Measurements from ENCODE around the gene NPR2. TPM values are rescaled to one million over a fixed set of nuclear protein-coding genes. Genes with fewer than 3 reads are reported as not detected.

Gene NPR2
- total RNA-seq, 4 donors from 2014 or later = 5.1 to 9.3 (median 8.1) TPM

- Histone ChIP-seq H3K4me1 (peaks cover 22 to 32% of the 10 kb centered on the region in 2 donors), H3K27ac (peak within 1 kb of the TSS; percentile 95 to 99 (median 97)), H3K4me3 (replicated peaks in 1 of 3) (peak within 1 kb of the TSS; percentile 73 to 99 (median 93)), H3K36me3 (no peaks in the 10 kb centered on the region), H3K9me3 (no peaks in the 10 kb centered on the region), H3K27me3 (no peaks in the 10 kb centered on the region)
- DNase-seq = peak; percentile 99 to 100
- intact Hi-C loops (cut with DNase I) = no loop called here
- TF ChIP-seq CTCF (IDR thresholded peaks at IDR 0.05) (no peak), POLR2A (IDR thresholded peaks at IDR 0.05) (peak; percentile 6 to 93)
- WGBS, 2 donors = 0% methylated on average over 18 to 28 of the region's 52 CpGs
Measured at GRCh38 chr9:35814841-35815543, 23.6 kb downstream of the NPR2 start, which contains the start of gene HINT2. HINT2 (minus strand) TSS chr9:35815042; CDS start chr9:35814979, 63 bp downstream.

GRCh38 chr9:35816708-35817107 is 25.3 kb downstream of the NPR2 start:
- DNase-seq = no peak
- peaks cover 17 to 24% of the 10 kb centered on the region in 2 donors for H3K4me1 ChIP-seq
- H3K27me3 ChIP-seq = no peaks in the 10 kb centered on the region
- H3K36me3 ChIP-seq = no peaks in the 10 kb centered on the region
- WGBS, 2 donors = 71 to 77% methylated on average over 1 of the region's 1 CpG
- H3K4me3 ChIP-seq (replicated peaks in 1 of 3) = no peak overlapping the region
- intact Hi-C loops (cut with DNase I) = no loop called here
- no peak for TF ChIP-seq POLR2A (IDR thresholded peaks at IDR 0.05)
- TF ChIP-seq CTCF (IDR thresholded peaks at IDR 0.05) = no peak
- H3K9me3 ChIP-seq = no peaks in the 10 kb centered on the region
- H3K27ac ChIP-seq = no peak overlapping the region

- TF ChIP-seq CTCF (IDR thresholded peaks at IDR 0.05) (no peak), POLR2A (IDR thresholded peaks at IDR 0.05) (no peak)
- peaks cover 8 to 11% of the 10 kb centered on the region in 2 donors for H3K4me1 ChIP-seq
- no peaks in the 10 kb centered on the region for H3K27me3 ChIP-seq
- H3K9me3 ChIP-seq = no peaks in the 10 kb centered on the region
- intact Hi-C loops (cut with DNase I) = no loop called here
- DNase-seq = no peak
- H3K4me3 ChIP-seq (replicated peaks in 1 of 3) = no peak overlapping the region
- no peaks in the 10 kb centered on the region for H3K36me3 ChIP-seq
- 86 to 94% methylated on average over 3 of the region's 3 CpGs for WGBS, 2 donors
- no peak overlapping the region for H3K27ac ChIP-seq
Measured at GRCh38 chr9:35818341-35818740, 26.9 kb downstream of the NPR2 start.

DNA sequence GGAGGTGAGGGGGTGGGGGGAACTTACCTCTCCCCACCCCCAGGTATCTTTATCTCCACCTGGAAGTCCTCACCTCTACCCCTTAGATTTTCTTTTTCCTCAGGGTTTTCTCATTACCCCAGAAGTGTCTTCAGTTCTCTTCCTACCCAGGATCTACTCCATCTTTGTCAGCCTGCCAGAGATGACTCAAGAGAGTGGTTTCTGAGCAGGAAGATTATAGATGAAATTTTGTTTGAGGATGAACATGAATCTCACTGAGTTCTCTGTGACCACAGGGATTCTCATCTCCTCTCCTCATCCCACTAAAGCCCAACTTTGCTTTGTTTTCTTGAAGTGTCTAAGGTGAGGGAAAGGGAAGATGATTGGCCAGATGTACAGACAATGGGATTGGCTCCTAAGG is 28.7 kb downstream of the NPR2 start:
- H3K27me3 ChIP-seq = no peaks in the 10 kb centered on the region
- DNase-seq = no peak
- no peaks in the 10 kb centered on the region for H3K36me3 ChIP-seq
- no peaks in the 10 kb centered on the region for H3K9me3 ChIP-seq
- TF ChIP-seq CTCF (IDR thresholded peaks at IDR 0.05) = no peak
- no peak for TF ChIP-seq POLR2A (IDR thresholded peaks at IDR 0.05)
- H3K4me3 ChIP-seq (replicated peaks in 1 of 3) = no peak overlapping the region
- intact Hi-C loops (cut with DNase I) = loop anchor here (5.0 to 10.0 kb wide), 2 partner anchors 75 to 173 kb away; partner anchors contain the start of genes GBA2 and RGP1
- H3K4me1 ChIP-seq = no peaks in the 10 kb centered on the region
- H3K27ac ChIP-seq = no peak overlapping the region

DNA sequence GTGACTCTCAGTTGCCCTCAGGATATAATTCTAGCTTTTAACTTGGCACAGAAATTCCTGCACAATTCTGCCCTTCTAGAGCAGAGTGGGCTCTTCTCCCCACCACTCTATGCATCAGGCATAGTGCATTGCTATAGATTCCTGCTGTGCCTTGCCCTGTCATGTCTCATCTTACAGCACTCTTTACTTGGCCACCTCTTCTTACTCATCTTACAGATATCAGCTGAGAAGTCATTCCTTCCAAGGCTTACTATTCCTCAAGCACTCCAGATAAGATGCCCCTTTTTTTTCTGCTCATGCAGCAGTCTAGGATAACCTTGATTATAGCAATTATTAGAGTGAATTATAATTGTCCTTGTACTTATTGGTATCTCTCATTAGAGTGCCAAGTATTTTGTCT is 31.5 kb downstream of the NPR2 start:
- intact Hi-C loops (cut with DNase I) = loop anchor here (5.0 to 10.0 kb wide), 2 partner anchors 78 to 176 kb away; partner anchors contain the start of genes GBA2 and RGP1
- Histone ChIP-seq H3K36me3 (no peaks in the 10 kb centered on the region), H3K9me3 (no peaks in the 10 kb centered on the region), H3K4me3 (replicated peaks in 1 of 3) (no peak overlapping the region), H3K4me1 (no peaks in the 10 kb centered on the region), H3K27me3 (no peaks in the 10 kb centered on the region), H3K27ac (no peak overlapping the region)
- TF ChIP-seq CTCF (IDR thresholded peaks at IDR 0.05) (no peak), POLR2A (IDR thresholded peaks at IDR 0.05) (no peak)
- no peak for DNase-seq
